B cell (primary cell): ENCODE measurements around the gene MAPK10. TPM values are rescaled to one million over a fixed set of nuclear protein-coding genes. Genes with fewer than 3 reads are reported as not detected.

Experiments used
- ATAC-seq: fragments of 200-7000 bp; cut with Tn5 transposase; one replicate; pipeline ENCODE4 v1.10.0; 2021; ENCODE audit warnings: low read depth, mild to moderate bottlenecking, moderate number of reproducible peaks, moderate library complexity
- CTCF ChIA-PET: fragments of 350-600 bp; sonication (Branson Sonifier 250); formaldehyde crosslinking; loops from one replicate; lab custom pipeline; 2021; ENCODE audit warnings: antibody characterized with exemption, inconsistent platforms; lab: Charles Lee
- POLR2A ChIA-PET: fragments of 350-600 bp; sonication (Branson Sonifier 250); formaldehyde crosslinking; loops from one replicate; lab custom pipeline; 2021; ENCODE audit warnings: antibody characterized with exemption; lab: Charles Lee
- DNase-seq: peaks from one replicate; pipeline ENCODE4 v3.0.0; 2013
- H2AFZ ChIP-seq: 2 replicates; pipeline ENCODE4 v1.6.1; 2012; ENCODE audit warnings: mild to moderate bottlenecking, low read depth, low read length; ENCODE audit not compliant: insufficient read depth, poor library complexity, severe bottlenecking
- H3K27ac ChIP-seq, 2 donors: 1 replicate in 1 of 2; 2 replicates in 1 of 2; pipeline ENCODE4 v1.5.1; 2012 to 2013; ENCODE audit warnings: low read length in 2 of 2, mild to moderate bottlenecking in 2 of 2, moderate library complexity in 1 of 2
- H3K27me3 ChIP-seq, 4 experiments: fragments of 200-600 bp in 1 of 4; sonication (generic) in 1 of 4; replicated peaks in 1 of 4; 1 replicate in 2 of 4; 2 replicates in 2 of 4; pipeline versions ENCODE4 v1.6.1 to v1.7.0; 2013 to 2016; ENCODE audit warnings: low read length in 3 of 4, mild to moderate bottlenecking in 2 of 4, mixed read lengths in 1 of 4, moderate library complexity in 1 of 4; ENCODE audit not compliant: insufficient read depth in 4 of 4, control insufficient read depth in 3 of 4; ENCODE audit errors: control extremely low read depth in 1 of 4
- H3K36me3 ChIP-seq, 2 experiments: replicated peaks in 1 of 2; 1 replicate in 1 of 2; 2 replicates in 1 of 2; pipeline versions ENCODE4 v1.6.1 to v1.7.1; 2013; ENCODE audit warnings: low read length in 1 of 2; ENCODE audit not compliant: insufficient read depth in 2 of 2, control insufficient read depth in 1 of 2; ENCODE audit errors: control extremely low read depth in 1 of 2, extremely low read depth in 1 of 2
- H3K4me1 ChIP-seq, 2 donors: fragments of 200-600 bp in 1 of 2; sonication (generic) in 1 of 2; 1 replicate in 1 of 2; 2 replicates in 1 of 2; pipeline versions ENCODE4 v1.5.1 to v1.6.1; 2013 to 2017; ENCODE audit warnings: low read length in 2 of 2; ENCODE audit not compliant: control insufficient read depth in 2 of 2, insufficient read depth in 2 of 2
- H3K4me2 ChIP-seq: replicated peaks from 2 replicates; pipeline ENCODE3; 2012; ENCODE audit warnings: mild to moderate bottlenecking, low read depth, low read length; ENCODE audit not compliant: poor library complexity, severe bottlenecking
- H3K4me3 ChIP-seq, 5 experiments: fragments of 200-600 bp in 1 of 5; sonication (generic) in 1 of 5; 1 replicate in 3 of 5; 2 replicates in 2 of 5; pipeline versions ENCODE4 v1.5.1 to v1.7.0; 2011 to 2016; ENCODE audit warnings: low read length in 4 of 5, mild to moderate bottlenecking in 4 of 5, low read depth in 2 of 5, control low read depth in 1 of 5, moderate library complexity in 1 of 5; ENCODE audit not compliant: insufficient read depth in 1 of 5; ENCODE audit errors: control extremely low read depth in 1 of 5, extremely low read depth in 1 of 5
- H3K79me2 ChIP-seq: fragments of 200-600 bp; sonication (generic); one replicate; pipeline ENCODE4 v1.6.0; 2016; ENCODE audit warnings: low read length; ENCODE audit not compliant: control insufficient read depth, insufficient read depth
- H3K9ac ChIP-seq: fragments of 200-600 bp; sonication (generic); 2 replicates; pipeline ENCODE4 v1.6.1; 2017; ENCODE audit warnings: mild to moderate bottlenecking, low read length, moderate library complexity
- H3K9me3 ChIP-seq, 3 donors: one replicate each; pipeline versions ENCODE4 v1.6.1 to v1.7.1; 2013; ENCODE audit warnings: low read length in 2 of 3; ENCODE audit not compliant: control insufficient read depth in 2 of 3, insufficient read depth in 1 of 3; ENCODE audit errors: control extremely low read depth in 1 of 3
- H4K20me1 ChIP-seq: 2 replicates; pipeline ENCODE4 v1.6.0; 2012; ENCODE audit warnings: mild to moderate bottlenecking, low read length; ENCODE audit not compliant: insufficient read depth, control insufficient read depth, poor library complexity, severe bottlenecking
- H3K27ac Mint-ChIP-seq: one replicate; pipeline ENCODE4 v1.8.0; 2021; ENCODE audit warnings: mixed read lengths
- H3K27me3 Mint-ChIP-seq: one replicate; pipeline ENCODE4 v1.8.0; 2021; ENCODE audit warnings: mixed read lengths
- H3K4me1 Mint-ChIP-seq: one replicate; pipeline ENCODE4 v1.8.0; 2021; ENCODE audit warnings: mixed read lengths
- H3K4me3 Mint-ChIP-seq: one replicate; pipeline ENCODE4 v1.8.0; 2021; ENCODE audit warnings: mixed read lengths
- H3K9me3 Mint-ChIP-seq: one replicate; pipeline ENCODE4 v1.8.0; 2022; ENCODE audit warnings: mixed read lengths; ENCODE audit not compliant: insufficient read depth
- EZH2 ChIP-seq: IDR thresholded peaks from 2 replicates; pipeline ENCODE4 v1.6.1; 2012; ENCODE audit warnings: borderline replicate concordance, low read depth, mild to moderate bottlenecking, moderate library complexity, low read length; ENCODE audit not compliant: insufficient read depth, poor library complexity, severe bottlenecking
- WGBS: methylation state at CpG from one replicate; pipeline ENCODE4 v1.1.5; 2013; ENCODE audit warnings: missing lambda C conversion rate; ENCODE audit not compliant: insufficient coverage; 5-methylcytosine and 5-hydroxymethylcytosine counted together
- intact Hi-C: fragments of 100-400 bp; cut with micrococcal nuclease; formaldehyde crosslinking; loops from one replicate; pipeline ENCODE4 v1.10.0; 2022
- polyA plus RNA-seq: library from polyadenylated mRNA; depleted of rRNA; stranded (reverse); fragments of >200 nt; gene quantifications from 2 replicates; pipeline ENCODE4 v1.2.3, GENCODE V29; 2012
- total RNA-seq, 2 donors: library from RNA; stranded (reverse); fragments of 120-200 nt in 1 of 2; gene quantifications; 1 replicate in 1 of 2; 2 replicates in 1 of 2; pipeline versions ENCODE4 v1.2.3 to v1.2.4, GENCODE V29; 2013 to 2022
- TF ChIP-seq, protein P1 (sequence below): fragments of 200-600 bp; IDR thresholded peaks from one replicate; pipeline ENCODE4 v1.8.0; 2022; ENCODE audit warnings: antibody characterized with exemption, mild to moderate bottlenecking

MAPK10 gene
- total and polyA plus RNA-seq, 2 donors (not counting 1 experiment from before 2014, with no cell fraction given) = 0.03 to 3.1 TPM

- Mint-ChIP-seq H3K27me3 (peaks cover 5% of the 10 kb centered on the region), H3K4me1 (no peaks in the 10 kb centered on the region), H3K9me3 (no peaks in the 10 kb centered on the region), H3K27ac (no peak overlapping the region), H3K4me3 (no peak overlapping the region)
- Histone ChIP-seq H3K9me3 (no peaks in the 10 kb centered on the region), H3K79me2 (no peaks in the 10 kb centered on the region), H3K27ac (no peak overlapping the region), H3K4me3 (no peak overlapping the region), H3K36me3 (no peaks in the 10 kb centered on the region), H3K4me1 (no peaks in the 10 kb centered on the region), H3K9ac (no peak overlapping the region), H3K27me3 (no peaks in the 10 kb centered on the region), H4K20me1 (no peaks in the 10 kb centered on the region), H2AFZ (no peak overlapping the region), H3K4me2 (no peak overlapping the region)
- ChIA-PET POLR2A (no interaction called here), CTCF (no interaction called here)
- intact Hi-C loops = no loop called here
- TF ChIP-seq, protein P1, sequence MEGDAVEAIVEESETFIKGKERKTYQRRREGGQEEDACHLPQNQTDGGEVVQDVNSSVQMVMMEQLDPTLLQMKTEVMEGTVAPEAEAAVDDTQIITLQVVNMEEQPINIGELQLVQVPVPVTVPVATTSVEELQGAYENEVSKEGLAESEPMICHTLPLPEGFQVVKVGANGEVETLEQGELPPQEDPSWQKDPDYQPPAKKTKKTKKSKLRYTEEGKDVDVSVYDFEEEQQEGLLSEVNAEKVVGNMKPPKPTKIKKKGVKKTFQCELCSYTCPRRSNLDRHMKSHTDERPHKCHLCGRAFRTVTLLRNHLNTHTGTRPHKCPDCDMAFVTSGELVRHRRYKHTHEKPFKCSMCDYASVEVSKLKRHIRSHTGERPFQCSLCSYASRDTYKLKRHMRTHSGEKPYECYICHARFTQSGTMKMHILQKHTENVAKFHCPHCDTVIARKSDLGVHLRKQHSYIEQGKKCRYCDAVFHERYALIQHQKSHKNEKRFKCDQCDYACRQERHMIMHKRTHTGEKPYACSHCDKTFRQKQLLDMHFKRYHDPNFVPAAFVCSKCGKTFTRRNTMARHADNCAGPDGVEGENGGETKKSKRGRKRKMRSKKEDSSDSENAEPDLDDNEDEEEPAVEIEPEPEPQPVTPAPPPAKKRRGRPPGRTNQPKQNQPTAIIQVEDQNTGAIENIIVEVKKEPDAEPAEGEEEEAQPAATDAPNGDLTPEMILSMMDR = no peak
- TF ChIP-seq EZH2 = no peak
- WGBS = no CpG with 5 or more reads among the region's 1 CpG
- DNase-seq = no peak
- ATAC-seq = no peak
Measured at GRCh38 chr4:86271057-86271456, 88.8 kb downstream of the MAPK10 start.

- Histone ChIP-seq H3K4me1 (no peaks in the 10 kb centered on the region), H3K79me2 (no peaks in the 10 kb centered on the region), H3K27ac (no peak overlapping the region), H3K4me3 (no peak overlapping the region), H3K9me3 (no peaks in the 10 kb centered on the region), H3K4me2 (no peak overlapping the region), H2AFZ (no peak overlapping the region), H3K27me3 (no peaks in the 10 kb centered on the region), H3K36me3 (no peaks in the 10 kb centered on the region), H4K20me1 (no peaks in the 10 kb centered on the region), H3K9ac (no peak overlapping the region)
- DNase-seq = no peak
- ATAC-seq = no peak
- intact Hi-C loops = no loop called here
- H3K27ac Mint-ChIP-seq = no peak overlapping the region
- ChIA-PET POLR2A (no interaction called here), CTCF (no interaction called here)
- no peak overlapping the region for H3K4me3 Mint-ChIP-seq
- TF ChIP-seq, protein P1 = no peak
- TF ChIP-seq EZH2 = no peak
- H3K4me1 Mint-ChIP-seq = no peaks in the 10 kb centered on the region
- WGBS = 67% methylated on average over 1 of the region's 1 CpG
- no peaks in the 10 kb centered on the region for H3K9me3 Mint-ChIP-seq
- peaks cover 1% of the 10 kb centered on the region for H3K27me3 Mint-ChIP-seq
Measured at GRCh38 chr4:86269354-86269753, 90.5 kb downstream of the MAPK10 start.
